Esophagus muscularis mucosa (tissue), 4 donors: ENCODE results near the gene FSHR. TPM values are rescaled to one million over a fixed set of nuclear protein-coding genes. Genes with fewer than 3 reads are reported as not detected.

ENCODE experiments used
- DNase-seq: peaks from one replicate; pipeline ENCODE4 v3.0.0-alpha.2; 2017; ENCODE audit errors: extremely low spot score
- H3K27ac ChIP-seq, 4 donors: fragments of 200-600 bp; sonication (generic); replicated peaks in 1 of 4; 1 replicate in 3 of 4; 2 replicates in 1 of 4; pipeline ENCODE4 v1.5.1; 2016 to 2019; ENCODE audit warnings: mild to moderate bottlenecking in 1 of 4
- H3K27me3 ChIP-seq, 4 donors: fragments of 200-600 bp; sonication (generic); one replicate each; pipeline versions ENCODE4 v1.5.1 to v1.6.0; 2016 to 2019
- H3K36me3 ChIP-seq, 4 donors: fragments of 200-600 bp; sonication (generic); one replicate each; pipeline ENCODE4 v1.5.1; 2016 to 2019
- H3K4me1 ChIP-seq, 4 donors: fragments of 200-600 bp; sonication (generic); one replicate each; pipeline ENCODE4 v1.5.1; 2016 to 2019
- H3K4me3 ChIP-seq, 4 donors: fragments of 200-600 bp; sonication (generic); 1 replicate in 2 of 4; 2 replicates in 2 of 4; pipeline ENCODE4 v1.5.1; 2016 to 2019; ENCODE audit warnings: mild to moderate bottlenecking in 4 of 4, moderate library complexity in 1 of 4
- H3K9me3 ChIP-seq, 4 donors: fragments of 200-600 bp; sonication (generic); 1 replicate in 3 of 4; 2 replicates in 1 of 4; pipeline ENCODE4 v1.5.1; 2016 to 2019
- EP300 ChIP-seq: sonication (generic); formaldehyde crosslinking; IDR thresholded peaks from one replicate; pipeline ENCODE4 v1.6.1; 2017; ENCODE audit warnings: antibody characterized with exemption
- POLR2A ChIP-seq: fragments of 450-650 bp; IDR thresholded peaks from one replicate; pipeline ENCODE4 v1.6.1; 2017; ENCODE audit warnings: antibody characterized with exemption, moderate library complexity, mild to moderate bottlenecking, low read depth
- POLR2AphosphoS5 ChIP-seq, 2 donors: sonication (generic); formaldehyde crosslinking; IDR thresholded peaks; one replicate each; pipeline ENCODE4 v1.6.1; 2017; ENCODE audit warnings: antibody characterized with exemption in 2 of 2
- WGBS: methylation state at CpG from one replicate; pipeline ENCODE4 v1.1.5; 2018; 5-methylcytosine and 5-hydroxymethylcytosine counted together
- intact Hi-C: fragments of 100-400 bp; cut with DNase I; formaldehyde crosslinking; loops from one replicate; pipeline ENCODE4 v1.15.1; 2023
- total RNA-seq, 4 donors: library from RNA; depleted of rRNA; stranded (reverse); fragments of >200 nt; gene quantifications; one replicate each; pipeline versions ENCODE4 v1.1.0 to v1.2.1, GENCODE V29; 2016
- TF ChIP-seq, protein P1 (sequence below), 3 experiments: fragments of 200-600 bp in 2 of 3; fragments of 450-650 bp in 1 of 3; sonication (generic) in 2 of 3; IDR thresholded peaks; one replicate each; pipeline ENCODE4 v1.5.1; 2017 to 2019; ENCODE audit warnings: antibody characterized with exemption in 3 of 3, mild to moderate bottlenecking in 2 of 3, moderate library complexity in 1 of 3

The FSHR gene
- total RNA-seq, 4 donors from 2014 or later: not detected

- TF ChIP-seq POLR2A (no peak), EP300 (no peak), POLR2AphosphoS5 (IDR thresholded peaks at IDR 0.05) (no peak)
- TF ChIP-seq, protein P1, sequence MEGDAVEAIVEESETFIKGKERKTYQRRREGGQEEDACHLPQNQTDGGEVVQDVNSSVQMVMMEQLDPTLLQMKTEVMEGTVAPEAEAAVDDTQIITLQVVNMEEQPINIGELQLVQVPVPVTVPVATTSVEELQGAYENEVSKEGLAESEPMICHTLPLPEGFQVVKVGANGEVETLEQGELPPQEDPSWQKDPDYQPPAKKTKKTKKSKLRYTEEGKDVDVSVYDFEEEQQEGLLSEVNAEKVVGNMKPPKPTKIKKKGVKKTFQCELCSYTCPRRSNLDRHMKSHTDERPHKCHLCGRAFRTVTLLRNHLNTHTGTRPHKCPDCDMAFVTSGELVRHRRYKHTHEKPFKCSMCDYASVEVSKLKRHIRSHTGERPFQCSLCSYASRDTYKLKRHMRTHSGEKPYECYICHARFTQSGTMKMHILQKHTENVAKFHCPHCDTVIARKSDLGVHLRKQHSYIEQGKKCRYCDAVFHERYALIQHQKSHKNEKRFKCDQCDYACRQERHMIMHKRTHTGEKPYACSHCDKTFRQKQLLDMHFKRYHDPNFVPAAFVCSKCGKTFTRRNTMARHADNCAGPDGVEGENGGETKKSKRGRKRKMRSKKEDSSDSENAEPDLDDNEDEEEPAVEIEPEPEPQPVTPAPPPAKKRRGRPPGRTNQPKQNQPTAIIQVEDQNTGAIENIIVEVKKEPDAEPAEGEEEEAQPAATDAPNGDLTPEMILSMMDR (IDR thresholded peaks at IDR 0.05): no peak
- Histone ChIP-seq H3K4me1 (peaks cover 0 to 10% (median 2%) of the 10 kb centered on the region in 4 donors), H3K9me3 (no peaks in the 10 kb centered on the region), H3K36me3 (no peaks in the 10 kb centered on the region), H3K27ac (no peak overlapping the region), H3K4me3 (no peak overlapping the region), H3K27me3 (no peaks in the 10 kb centered on the region)
- DNase-seq: no peak
- intact Hi-C loops: no loop called here
Measured at GRCh38 chr2:49167131-49167530, 12.8 kb upstream of the FSHR start.

DNA sequence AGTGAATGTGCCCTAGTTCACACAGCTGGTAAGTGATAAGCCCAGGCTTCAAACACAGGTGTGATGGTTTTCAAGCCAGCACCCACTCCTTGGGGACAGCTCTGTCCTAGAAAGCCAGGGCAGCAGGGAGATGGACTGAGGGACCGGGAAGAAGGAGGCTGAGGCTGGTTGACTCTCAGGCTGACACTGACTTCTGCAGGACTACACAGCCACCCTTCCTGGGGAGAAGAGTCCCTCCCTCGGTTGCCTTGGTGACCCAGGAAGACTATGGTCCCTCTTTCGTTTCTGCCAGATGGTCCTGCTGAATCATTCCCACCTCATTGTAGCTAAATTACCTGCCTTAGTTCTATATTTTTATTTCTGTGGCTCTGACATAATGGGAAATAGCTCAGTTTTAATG lies 11.3 kb upstream of the FSHR start:
- no peaks in the 10 kb centered on the region for H3K9me3 ChIP-seq
- peaks cover 0 to 10% (median 2%) of the 10 kb centered on the region in 4 donors for H3K4me1 ChIP-seq
- no peaks in the 10 kb centered on the region for H3K36me3 ChIP-seq
- TF ChIP-seq POLR2A (no peak), POLR2AphosphoS5 (IDR thresholded peaks at IDR 0.05) (no peak), EP300 (no peak)
- TF ChIP-seq, protein P1 (IDR thresholded peaks at IDR 0.05): no peak
- no peak overlapping the region for H3K4me3 ChIP-seq
- no peaks in the 10 kb centered on the region for H3K27me3 ChIP-seq
- DNase-seq: no peak
- WGBS: 64% methylated on average over 3 of the region's 3 CpGs
- H3K27ac ChIP-seq: no peak overlapping the region
- intact Hi-C loops: no loop called here

- Histone ChIP-seq H3K4me1 (peaks cover 0 to 10% (median 2%) of the 10 kb centered on the region in 4 donors), H3K4me3 (no peak overlapping the region), H3K36me3 (no peaks in the 10 kb centered on the region), H3K27me3 (no peaks in the 10 kb centered on the region), H3K27ac (no peak overlapping the region), H3K9me3 (no peaks in the 10 kb centered on the region)
- intact Hi-C loops: no loop called here
- DNase-seq: no peak
- TF ChIP-seq POLR2A: no peak
- TF ChIP-seq POLR2AphosphoS5 (IDR thresholded peaks at IDR 0.05): no peak
- TF ChIP-seq EP300: no peak
- TF ChIP-seq, protein P1 (IDR thresholded peaks at IDR 0.05): no peak
- 39% methylated on average over 1 of the region's 1 CpG for whole genome bisulfite sequencing
Measured at GRCh38 chr2:49164729-49165128, 10.4 kb upstream of the FSHR start.

- intact Hi-C loops: no loop called here
- TF ChIP-seq POLR2A (no peak), EP300 (no peak), POLR2AphosphoS5 (IDR thresholded peaks at IDR 0.05) (no peak)
- TF ChIP-seq, protein P1 (IDR thresholded peaks at IDR 0.05): no peak
- peaks cover 0 to 10% (median 2%) of the 10 kb centered on the region in 4 donors for H3K4me1 ChIP-seq
- no peak for DNase-seq
- H3K27ac ChIP-seq: no peak overlapping the region
- no peaks in the 10 kb centered on the region for H3K36me3 ChIP-seq
- H3K27me3 ChIP-seq: no peaks in the 10 kb centered on the region
- no peaks in the 10 kb centered on the region for H3K9me3 ChIP-seq
- 78% methylated on average over 1 of the region's 1 CpG for WGBS
- no peak overlapping the region for H3K4me3 ChIP-seq
Measured at GRCh38 chr2:49162151-49162550, 7.8 kb upstream of the FSHR start.

GRCh38 chr2:49154891-49155290 lies 576 bp upstream of the FSHR start:
- Histone ChIP-seq H3K4me3 (no peak overlapping the region), H3K4me1 (peaks cover 0 to 20% (median 5%) of the 10 kb centered on the region in 4 donors), H3K27me3 (no peaks in the 10 kb centered on the region), H3K9me3 (no peaks in the 10 kb centered on the region), H3K36me3 (no peaks in the 10 kb centered on the region), H3K27ac (no peak overlapping the region)
- WGBS: 75% methylated on average over 7 of the region's 7 CpGs
- TF ChIP-seq, protein P1 (IDR thresholded peaks at IDR 0.05): no peak
- TF ChIP-seq POLR2AphosphoS5 (IDR thresholded peaks at IDR 0.05): no peak
- TF ChIP-seq POLR2A: no peak
- intact Hi-C loops: no loop called here
- no peak for DNase-seq
